Measurements from ENCODE around the gene BORCS6. TPM values are rescaled to one million over a fixed set of nuclear protein-coding genes. Genes with fewer than 3 reads are reported as not detected.

BORCS6 gene
- total and polyA plus RNA-seq, 2 of the 13 experiments (the other 11 are each of a cell fraction or from before 2014, with no cell fraction given) = 2.0 to 5.1 TPM

DNA sequence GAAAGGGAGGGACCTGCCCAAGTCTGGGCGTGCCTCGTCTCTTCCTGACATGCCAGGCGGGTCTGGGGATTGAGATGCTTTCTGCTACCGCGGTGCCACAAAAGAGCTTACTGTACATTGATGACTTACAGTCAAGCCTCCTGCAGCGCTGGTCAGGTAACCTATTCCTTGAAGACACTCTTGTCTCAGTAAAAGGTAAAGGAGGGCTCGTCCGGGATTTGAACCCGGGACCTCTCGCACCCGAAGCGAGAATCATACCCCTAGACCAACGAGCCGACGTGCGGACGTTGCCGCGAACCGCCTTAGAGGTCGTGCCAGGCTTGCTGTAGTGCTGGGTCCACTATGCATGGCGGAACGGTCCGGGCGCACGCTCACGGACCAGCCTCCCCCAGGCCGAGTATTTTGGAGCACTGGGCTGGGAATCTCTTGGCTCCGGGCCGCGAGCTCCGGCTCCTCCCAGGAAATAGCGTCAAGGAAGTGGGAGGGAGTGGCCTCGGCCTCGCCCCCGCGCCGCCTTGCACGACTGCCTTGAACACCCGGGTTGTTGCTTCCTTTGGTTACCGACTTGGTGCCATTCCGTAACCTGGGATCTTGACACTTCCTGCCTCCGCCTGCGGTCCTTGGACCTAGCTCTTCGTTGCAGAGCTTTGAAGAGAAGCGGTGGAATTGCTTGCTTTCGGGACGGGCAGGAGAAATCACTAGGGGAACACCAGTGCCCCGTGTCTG is 32.8 kb upstream of the BORCS6 start (continued):
- TF ChIP-seq, protein P1, sequence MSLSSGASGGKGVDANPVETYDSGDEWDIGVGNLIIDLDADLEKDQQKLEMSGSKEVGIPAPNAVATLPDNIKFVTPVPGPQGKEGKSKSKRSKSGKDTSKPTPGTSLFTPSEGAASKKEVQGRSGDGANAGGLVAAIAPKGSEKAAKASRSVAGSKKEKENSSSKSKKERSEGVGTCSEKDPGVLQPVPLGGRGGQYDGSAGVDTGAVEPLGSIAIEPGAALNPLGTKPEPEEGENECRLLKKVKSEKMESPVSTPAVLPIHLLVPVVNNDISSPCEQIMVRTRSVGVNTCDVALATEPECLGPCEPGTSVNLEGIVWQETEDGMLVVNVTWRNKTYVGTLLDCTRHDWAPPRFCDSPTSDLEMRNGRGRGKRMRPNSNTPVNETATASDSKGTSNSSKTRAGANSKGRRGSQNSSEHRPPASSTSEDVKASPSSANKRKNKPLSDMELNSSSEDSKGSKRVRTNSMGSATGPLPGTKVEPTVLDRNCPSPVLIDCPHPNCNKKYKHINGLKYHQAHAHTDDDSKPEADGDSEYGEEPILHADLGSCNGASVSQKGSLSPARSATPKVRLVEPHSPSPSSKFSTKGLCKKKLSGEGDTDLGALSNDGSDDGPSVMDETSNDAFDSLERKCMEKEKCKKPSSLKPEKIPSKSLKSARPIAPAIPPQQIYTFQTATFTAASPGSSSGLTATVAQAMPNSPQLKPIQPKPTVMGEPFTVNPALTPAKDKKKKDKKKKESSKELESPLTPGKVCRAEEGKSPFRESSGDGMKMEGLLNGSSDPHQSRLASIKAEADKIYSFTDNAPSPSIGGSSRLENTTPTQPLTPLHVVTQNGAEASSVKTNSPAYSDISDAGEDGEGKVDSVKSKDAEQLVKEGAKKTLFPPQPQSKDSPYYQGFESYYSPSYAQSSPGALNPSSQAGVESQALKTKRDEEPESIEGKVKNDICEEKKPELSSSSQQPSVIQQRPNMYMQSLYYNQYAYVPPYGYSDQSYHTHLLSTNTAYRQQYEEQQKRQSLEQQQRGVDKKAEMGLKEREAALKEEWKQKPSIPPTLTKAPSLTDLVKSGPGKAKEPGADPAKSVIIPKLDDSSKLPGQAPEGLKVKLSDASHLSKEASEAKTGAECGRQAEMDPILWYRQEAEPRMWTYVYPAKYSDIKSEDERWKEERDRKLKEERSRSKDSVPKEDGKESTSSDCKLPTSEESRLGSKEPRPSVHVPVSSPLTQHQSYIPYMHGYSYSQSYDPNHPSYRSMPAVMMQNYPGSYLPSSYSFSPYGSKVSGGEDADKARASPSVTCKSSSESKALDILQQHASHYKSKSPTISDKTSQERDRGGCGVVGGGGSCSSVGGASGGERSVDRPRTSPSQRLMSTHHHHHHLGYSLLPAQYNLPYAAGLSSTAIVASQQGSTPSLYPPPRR (CRISPR knock-in tag; IDR thresholded peaks at IDR 0.05; ENCODE audit: borderline replicate concordance) = no peak; the same call in none of the 2 replicates
- TF ChIP-seq, protein P2, sequence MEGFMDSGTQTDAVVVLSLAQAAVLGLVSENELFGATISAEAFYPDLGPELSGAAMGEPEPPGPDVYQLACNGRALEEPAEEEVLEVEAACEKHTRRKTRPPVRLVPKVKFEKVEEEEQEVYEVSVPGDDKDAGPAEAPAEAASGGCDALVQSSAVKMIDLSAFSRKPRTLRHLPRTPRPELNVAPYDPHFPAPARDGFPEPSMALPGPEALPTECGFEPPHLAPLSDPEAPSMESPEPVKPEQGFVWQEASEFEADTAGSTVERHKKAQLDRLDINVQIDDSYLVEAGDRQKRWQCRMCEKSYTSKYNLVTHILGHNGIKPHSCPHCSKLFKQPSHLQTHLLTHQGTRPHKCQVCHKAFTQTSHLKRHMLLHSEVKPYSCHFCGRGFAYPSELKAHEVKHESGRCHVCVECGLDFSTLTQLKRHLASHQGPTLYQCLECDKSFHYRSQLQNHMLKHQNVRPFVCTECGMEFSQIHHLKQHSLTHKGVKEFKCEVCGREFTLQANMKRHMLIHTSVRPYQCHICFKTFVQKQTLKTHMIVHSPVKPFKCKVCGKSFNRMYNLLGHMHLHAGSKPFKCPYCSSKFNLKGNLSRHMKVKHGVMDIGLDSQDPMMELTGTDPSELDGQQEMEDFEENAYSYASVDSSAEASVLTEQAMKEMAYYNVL (CRISPR knock-in tag; IDR thresholded peaks at IDR 0.05; ENCODE audit: borderline replicate concordance) = no peak; the same call in 1 of the 2 replicates
- TF ChIP-seq MIER3 (CRISPR knock-in tag; IDR thresholded peaks at IDR 0.05; ENCODE audit: borderline replicate concordance) (no peak), SUZ12 (IDR thresholded peaks at IDR 0.05; ENCODE audit: low read depth, low read length) (no peak), ZNF260 (CRISPR knock-in tag; IDR thresholded peaks at IDR 0.05; ENCODE audit: borderline replicate concordance, low read depth) (no peak), MXD4 (CRISPR knock-in tag; IDR thresholded peaks at IDR 0.05) (peak; percentile 42; the same call in 1 of the 2 replicates), SRSF1 (optimal IDR thresholded peaks at IDR 0.05; ENCODE audit: low read depth, low read length) (no peak), EP300 (IDR thresholded peaks at IDR 0.05; ENCODE audit: low read depth in 2 of 2, low read length in 2 of 2) (no peak), EP300 (CRISPR knock-in tag; IDR thresholded peaks at IDR 0.05; ENCODE audit: borderline replicate concordance) (no peak), ZNF382 (CRISPR knock-in tag; IDR thresholded peaks at IDR 0.05; ENCODE audit: borderline replicate concordance) (no peak), SIN3A (IDR thresholded peaks at IDR 0.05; ENCODE audit: borderline replicate concordance, low read depth, low read length) (0 out of 2 replicates have a peak, but pooled peaks have one; percentile 24), RXRB (CRISPR knock-in tag; IDR thresholded peaks at IDR 0.05; ENCODE audit: borderline replicate concordance) (peak; percentile 63), THYN1 (CRISPR knock-in tag; IDR thresholded peaks at IDR 0.05; ENCODE audit: borderline replicate concordance, low read depth) (0 out of 2 replicates have a peak, but pooled peaks have one; percentile 61), MYC (CRISPR knock-in tag; IDR thresholded peaks at IDR 0.05; ENCODE audit: borderline replicate concordance) (peak; percentile 63), ZNF567 (CRISPR knock-in tag; IDR thresholded peaks at IDR 0.05; ENCODE audit: borderline replicate concordance) (peak; percentile 37; the same call in 1 of the 2 replicates), ZNF703 (CRISPR knock-in tag; IDR thresholded peaks at IDR 0.05; ENCODE audit: borderline replicate concordance) (no peak; the same call in 1 of the 2 replicates)
- TF ChIP-seq, protein P3, sequence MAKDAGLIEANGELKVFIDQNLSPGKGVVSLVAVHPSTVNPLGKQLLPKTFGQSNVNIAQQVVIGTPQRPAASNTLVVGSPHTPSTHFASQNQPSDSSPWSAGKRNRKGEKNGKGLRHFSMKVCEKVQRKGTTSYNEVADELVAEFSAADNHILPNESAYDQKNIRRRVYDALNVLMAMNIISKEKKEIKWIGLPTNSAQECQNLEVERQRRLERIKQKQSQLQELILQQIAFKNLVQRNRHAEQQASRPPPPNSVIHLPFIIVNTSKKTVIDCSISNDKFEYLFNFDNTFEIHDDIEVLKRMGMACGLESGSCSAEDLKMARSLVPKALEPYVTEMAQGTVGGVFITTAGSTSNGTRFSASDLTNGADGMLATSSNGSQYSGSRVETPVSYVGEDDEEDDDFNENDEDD (CRISPR knock-in tag; IDR thresholded peaks at IDR 0.05; ENCODE audit: borderline replicate concordance) = no peak

Data from HepG2 (cell line).